Measurements from ENCODE around the gene FBXL7. TPM values are rescaled to one million over a fixed set of nuclear protein-coding genes. Genes with fewer than 3 reads are reported as not detected.

FBXL7 gene
- polyA plus RNA-seq, 1 donor (not counting 4 experiments of a cell fraction or from before 2014, with no cell fraction given): 0.22 TPM

- Histone ChIP-seq H3K4me2 (ENCODE audit: control insufficient read depth, extremely low read depth, insufficient read depth, low read depth, low read length) (no peak overlapping the region), H3K9ac (ENCODE audit: control insufficient read depth, extremely low read depth, insufficient read depth, low read length) (no peak overlapping the region), H4K20me1 (ENCODE audit: control insufficient read depth, extremely low read depth, insufficient read depth, low read length) (no peaks in the 10 kb centered on the region), H3K27me3 (ENCODE audit: control insufficient read depth, extremely low read depth, insufficient read depth, low read length) (no peaks in the 10 kb centered on the region), H3K4me3 (ENCODE audit: control insufficient read depth in 2 of 3, extremely low read depth in 1 of 3, insufficient read depth in 2 of 3, low read depth in 1 of 3, low read length in 3 of 3) (no peak overlapping the region), H3K79me2 (ENCODE audit: control insufficient read depth, insufficient read depth, low read length) (no peaks in the 10 kb centered on the region), H3K27ac (ENCODE audit: control insufficient read depth, insufficient read depth, low read length) (no peak overlapping the region), H2AFZ (ENCODE audit: control insufficient read depth, low read length) (no peak overlapping the region), H3K9me3 (ENCODE audit: control insufficient read depth, low read depth, low read length) (peaks cover 2% of the 10 kb centered on the region), H3K36me3 (ENCODE audit: control insufficient read depth in 2 of 2, extremely low read depth in 1 of 2, insufficient read depth in 2 of 2, low read length in 2 of 2) (no peaks in the 10 kb centered on the region), H3K4me1 (ENCODE audit: control insufficient read depth, extremely low read depth, insufficient read depth, low read length) (no peaks in the 10 kb centered on the region), H3K9me1 (ENCODE audit: control insufficient read depth, extremely low read depth, insufficient read depth, low read length) (no peaks in the 10 kb centered on the region)
- dilution Hi-C loops (cut with MboI; ENCODE audit: extremely low pct_ligation_motif_present, low sequenced_read_pairs): no loop called here
- DNase-seq (ENCODE audit: low read depth, low spot score): no peak
- no peak for FAIRE-seq
- TF ChIP-seq EZH2 (IDR thresholded peaks at IDR 0.05; ENCODE audit: low read length) (no peak), CTCF (optimal IDR thresholded peaks at IDR 0.05 in 1 of 3, IDR thresholded peaks at IDR 0.05 in 1 of 3, conservative IDR thresholded peaks at IDR 0.05 in 1 of 3; ENCODE audit: extremely low read depth in 1 of 3, insufficient read depth in 2 of 3, low read length in 3 of 3) (no peak)
Measured at GRCh38 chr5:15691521-15691920, 191.5 kb downstream of the FBXL7 start.

DNA sequence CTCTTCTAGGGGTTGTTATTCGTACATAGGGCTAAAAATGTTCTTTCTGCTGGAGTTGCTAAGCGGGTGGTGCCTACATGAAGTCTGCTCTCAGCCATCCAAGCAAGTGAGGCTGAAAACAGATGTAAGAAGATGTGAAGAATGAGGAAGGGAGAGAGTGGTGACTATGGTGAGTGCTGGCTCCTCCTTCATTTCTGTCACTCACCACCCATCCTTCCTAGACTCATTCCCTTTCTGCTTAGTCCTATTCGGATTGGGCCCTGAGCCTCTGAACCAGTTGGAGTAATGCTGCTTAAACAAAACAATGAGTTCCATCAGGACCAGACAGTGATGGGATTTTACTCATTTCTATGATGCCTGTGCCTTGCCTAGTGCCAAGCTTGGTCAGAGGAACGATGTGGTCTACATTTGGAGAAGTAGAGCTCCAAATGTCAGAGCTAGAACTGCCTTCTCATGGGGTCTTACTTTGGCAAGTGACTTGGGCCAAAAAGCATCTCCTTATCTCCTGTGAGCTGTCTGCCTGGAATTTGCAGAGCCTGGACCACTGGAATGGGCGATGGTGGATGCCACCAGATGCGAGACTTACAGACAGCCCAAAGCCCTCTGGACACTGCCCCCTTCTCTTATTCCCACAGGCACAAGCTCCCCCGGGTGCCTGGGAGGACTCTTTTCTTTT, 192.9 kb downstream of the FBXL7 start:
- no peaks in the 10 kb centered on the region for H4K20me1 ChIP-seq (ENCODE audit: control insufficient read depth, extremely low read depth, insufficient read depth, low read length)
- H3K36me3 ChIP-seq (ENCODE audit: control insufficient read depth in 2 of 2, extremely low read depth in 1 of 2, insufficient read depth in 2 of 2, low read length in 2 of 2): no peaks in the 10 kb centered on the region
- H3K9me1 ChIP-seq (ENCODE audit: control insufficient read depth, extremely low read depth, insufficient read depth, low read length): no peaks in the 10 kb centered on the region
- H3K4me3 ChIP-seq (ENCODE audit: control insufficient read depth in 2 of 3, extremely low read depth in 1 of 3, insufficient read depth in 2 of 3, low read depth in 1 of 3, low read length in 3 of 3): no peak overlapping the region
- H3K4me2 ChIP-seq (ENCODE audit: control insufficient read depth, extremely low read depth, insufficient read depth, low read depth, low read length): no peak overlapping the region
- dilution Hi-C loops (cut with MboI; ENCODE audit: extremely low pct_ligation_motif_present, low sequenced_read_pairs): no loop called here
- DNase-seq (ENCODE audit: low read depth, low spot score) (no peak), FAIRE-seq (no peak)
- no peak overlapping the region for H2AFZ ChIP-seq (ENCODE audit: control insufficient read depth, low read length)
- H3K27ac ChIP-seq (ENCODE audit: control insufficient read depth, insufficient read depth, low read length): no peak overlapping the region
- H3K27me3 ChIP-seq (ENCODE audit: control insufficient read depth, extremely low read depth, insufficient read depth, low read length): no peaks in the 10 kb centered on the region
- peaks cover 2% of the 10 kb centered on the region for H3K9me3 ChIP-seq (ENCODE audit: control insufficient read depth, low read depth, low read length)
- TF ChIP-seq CTCF (optimal IDR thresholded peaks at IDR 0.05 in 1 of 3, IDR thresholded peaks at IDR 0.05 in 1 of 3, conservative IDR thresholded peaks at IDR 0.05 in 1 of 3; ENCODE audit: extremely low read depth in 1 of 3, insufficient read depth in 2 of 3, low read length in 3 of 3) (no peak), EZH2 (IDR thresholded peaks at IDR 0.05; ENCODE audit: low read length) (no peak)
- H3K4me1 ChIP-seq (ENCODE audit: control insufficient read depth, extremely low read depth, insufficient read depth, low read length): no peaks in the 10 kb centered on the region
- H3K79me2 ChIP-seq (ENCODE audit: control insufficient read depth, insufficient read depth, low read length): no peaks in the 10 kb centered on the region
- no peak overlapping the region for H3K9ac ChIP-seq (ENCODE audit: control insufficient read depth, extremely low read depth, insufficient read depth, low read length)
